Neural cell (in vitro differentiated cells): ENCODE measurements around the gene SPATS2L.

Experiments
- EP300 ChIP-seq: fragments of 450-650 bp; conservative IDR thresholded peaks from 2 replicates; pipeline ENCODE4 v1.6.1; 2014; ENCODE audit warnings: antibody characterized with exemption, mild to moderate bottlenecking, moderate library complexity; ENCODE audit not compliant: poor library complexity, severe bottlenecking
- EZH2 ChIP-seq: fragments of 200-600, 300-800 bp; shearing (Covaris generic), sonication (generic); IDR thresholded peaks from 2 replicates; pipeline ENCODE4 v1.6.1; 2014; ENCODE audit warnings: antibody characterized with exemption, low read length, borderline replicate concordance, mild to moderate bottlenecking; ENCODE audit not compliant: insufficient read depth, poor library complexity, severe bottlenecking
- MXI1 ChIP-seq: fragments of 450-650 bp; conservative IDR thresholded peaks from 2 replicates; pipeline ENCODE4 v1.6.1; 2014; ENCODE audit warnings: antibody characterized with exemption, mild to moderate bottlenecking; ENCODE audit not compliant: poor library complexity, severe bottlenecking
- RAD21 ChIP-seq: fragments of 450-650 bp; conservative IDR thresholded peaks from 2 replicates; pipeline ENCODE4 v1.6.1; 2014; ENCODE audit warnings: antibody characterized with exemption, mild to moderate bottlenecking, moderate library complexity
- TF ChIP-seq, protein P1 (sequence below): fragments of 450-650 bp; IDR thresholded peaks from 2 replicates; pipeline ENCODE4 v1.5.1; 2014; ENCODE audit warnings: antibody characterized with exemption, mild to moderate bottlenecking, moderate library complexity; ENCODE audit not compliant: poor library complexity, severe bottlenecking

DNA sequence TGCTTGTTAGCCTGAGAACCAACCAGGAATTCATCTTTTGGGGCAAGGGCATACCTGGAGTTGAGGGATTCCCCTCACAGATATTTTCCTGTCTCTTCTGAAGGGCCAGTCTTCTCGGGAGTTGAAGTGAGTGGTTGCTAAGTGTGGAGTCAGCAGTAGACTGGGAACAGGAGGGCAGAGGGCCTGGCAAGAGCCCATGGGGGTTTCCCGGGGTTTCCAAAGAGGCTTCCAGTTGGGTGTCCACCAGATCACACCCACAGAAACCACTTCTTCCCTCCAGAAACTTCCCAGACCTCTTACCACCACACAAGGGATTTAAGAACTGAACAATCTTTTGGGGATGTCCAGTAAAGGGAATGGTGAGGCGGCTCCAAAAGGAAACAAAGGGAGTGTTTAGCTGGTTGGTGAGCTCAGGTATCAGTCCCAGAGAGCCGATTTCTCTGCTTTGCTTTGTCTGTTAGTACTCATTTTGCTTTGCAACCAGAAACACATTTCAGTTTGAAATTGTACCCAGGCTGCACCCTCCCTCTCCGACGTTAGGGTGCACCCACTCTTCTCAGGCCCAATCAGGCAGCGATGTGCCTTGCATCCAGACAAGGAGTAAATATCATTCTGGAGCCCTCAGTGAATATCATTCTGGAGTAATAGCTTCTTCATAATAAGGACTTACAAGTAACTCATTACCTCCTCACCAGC lies 47.5 kb upstream of the SPATS2L start:
- TF ChIP-seq EZH2 (no peak), MXI1 (no peak), EP300 (no peak), RAD21 (no peak)
- TF ChIP-seq, protein P1, sequence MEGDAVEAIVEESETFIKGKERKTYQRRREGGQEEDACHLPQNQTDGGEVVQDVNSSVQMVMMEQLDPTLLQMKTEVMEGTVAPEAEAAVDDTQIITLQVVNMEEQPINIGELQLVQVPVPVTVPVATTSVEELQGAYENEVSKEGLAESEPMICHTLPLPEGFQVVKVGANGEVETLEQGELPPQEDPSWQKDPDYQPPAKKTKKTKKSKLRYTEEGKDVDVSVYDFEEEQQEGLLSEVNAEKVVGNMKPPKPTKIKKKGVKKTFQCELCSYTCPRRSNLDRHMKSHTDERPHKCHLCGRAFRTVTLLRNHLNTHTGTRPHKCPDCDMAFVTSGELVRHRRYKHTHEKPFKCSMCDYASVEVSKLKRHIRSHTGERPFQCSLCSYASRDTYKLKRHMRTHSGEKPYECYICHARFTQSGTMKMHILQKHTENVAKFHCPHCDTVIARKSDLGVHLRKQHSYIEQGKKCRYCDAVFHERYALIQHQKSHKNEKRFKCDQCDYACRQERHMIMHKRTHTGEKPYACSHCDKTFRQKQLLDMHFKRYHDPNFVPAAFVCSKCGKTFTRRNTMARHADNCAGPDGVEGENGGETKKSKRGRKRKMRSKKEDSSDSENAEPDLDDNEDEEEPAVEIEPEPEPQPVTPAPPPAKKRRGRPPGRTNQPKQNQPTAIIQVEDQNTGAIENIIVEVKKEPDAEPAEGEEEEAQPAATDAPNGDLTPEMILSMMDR, result no peak
